Measurements from ENCODE around the gene WBP2.

The WBP2 gene

GRCh38 chr17:75843577-75844529 lies 11.3 kb downstream of the WBP2 start, which contains the start of gene UNC13D:
Gene UNC13D (minus strand): TSS chr17:75844404. CDS start chr17:75844337, 67 bp downstream.
- no peak for TF ChIP-seq CTCF (IDR thresholded peaks at IDR 0.05; ENCODE audit: low read depth, low read length)
- DNase-seq (ENCODE audit: extremely low read depth, low read depth): no peak

GRCh38 chr17:75842963-75843576 lies 12.1 kb downstream of the WBP2 start:
- no peak for TF ChIP-seq CTCF (IDR thresholded peaks at IDR 0.05; ENCODE audit: low read depth, low read length)
- no peak for DNase-seq (ENCODE audit: extremely low read depth, low read depth)

GRCh38 chr17:75842411-75842810 lies 12.7 kb downstream of the WBP2 start:
- no peak for TF ChIP-seq CTCF (IDR thresholded peaks at IDR 0.05; ENCODE audit: low read depth, low read length)
- no peak for DNase-seq (ENCODE audit: extremely low read depth, low read depth)

GRCh38 chr17:75840799-75841164 lies 14.4 kb downstream of the WBP2 start:
- TF ChIP-seq CTCF (IDR thresholded peaks at IDR 0.05; ENCODE audit: low read depth, low read length): no peak
- DNase-seq (ENCODE audit: extremely low read depth, low read depth): no peak

- no peak for DNase-seq (ENCODE audit: extremely low read depth, low read depth)
Measured at GRCh38 chr17:75839942-75840798, 15.0 kb downstream of the WBP2 start.

GRCh38 chr17:75838410-75838809 lies 16.7 kb downstream of the WBP2 start:
- no peak for DNase-seq (ENCODE audit: extremely low read depth, low read depth)
- TF ChIP-seq CTCF (IDR thresholded peaks at IDR 0.05; ENCODE audit: low read depth, low read length): no peak

More at GRCh38 chr17:75839942-75840798, 15.0 kb downstream of the WBP2 start:
- TF ChIP-seq CTCF (IDR thresholded peaks at IDR 0.05; ENCODE audit: low read depth, low read length): no peak

Measured in AG09319 (cell line).